ENCODE measurements around the gene MASTL.
"Not testable (repeated sequence)": the region's sequence is repeated elsewhere in the genome, so short reads cannot be mapped to it uniquely, and the experiment has no call there.

MASTL gene

GRCh38 chr10:27155066-27155754, at the start of gene MASTL:
MASTL (plus strand) TSS chr10:27155352; CDS start chr10:27155427, 75 bp downstream.
- Mint-ChIP-seq H3K36me3 (ENCODE audit: low read depth) (peaks cover 43% of the 10 kb centered on the region), H3K27me3 (ENCODE audit: low read depth) (no peaks in the 10 kb centered on the region), H3K27ac (peak within 1 kb of the TSS; percentile 99), H3K9me3 (no peaks in the 10 kb centered on the region), H3K4me1 (ENCODE audit: low read depth) (peaks cover 31% of the 10 kb centered on the region), H3K4me3 (peak within 1 kb of the TSS; percentile 95)
- peak; percentile 94 for DNase-seq (ENCODE audit: low spot score)

GRCh38 chr10:27108165-27108564, 47.0 kb upstream of the MASTL start:
- peaks cover 13% of the 10 kb centered on the region for H3K9me3 Mint-ChIP-seq
- no peak overlapping the region for H3K27ac Mint-ChIP-seq
- H3K27me3 Mint-ChIP-seq (ENCODE audit: low read depth), result no peaks in the 10 kb centered on the region
- H3K4me3 Mint-ChIP-seq, result no peak overlapping the region
- no peak for DNase-seq (ENCODE audit: low spot score)
- peaks cover 54% of the 10 kb centered on the region for H3K36me3 Mint-ChIP-seq (ENCODE audit: low read depth)
- H3K4me1 Mint-ChIP-seq (ENCODE audit: low read depth), result peaks cover 18% of the 10 kb centered on the region

- Mint-ChIP-seq H3K4me1 (ENCODE audit: low read depth) (no peaks in the 10 kb centered on the region), H3K4me3 (no peak overlapping the region), H3K27me3 (ENCODE audit: low read depth) (no peaks in the 10 kb centered on the region), H3K27ac (no peak overlapping the region), H3K9me3 (no peaks in the 10 kb centered on the region), H3K36me3 (ENCODE audit: low read depth) (peaks cover 55% of the 10 kb centered on the region)
- DNase-seq (ENCODE audit: low spot score), result no peak
These were observed 20.8 kb upstream of the MASTL start for GRCh38 chr10:27134371-27134770.

GRCh38 chr10:27138277-27138676, 16.9 kb upstream of the MASTL start:
- no peaks in the 10 kb centered on the region for H3K27me3 Mint-ChIP-seq (ENCODE audit: low read depth)
- no peak overlapping the region for H3K4me3 Mint-ChIP-seq
- H3K9me3 Mint-ChIP-seq, result no peaks in the 10 kb centered on the region
- no peaks in the 10 kb centered on the region for H3K4me1 Mint-ChIP-seq (ENCODE audit: low read depth)
- H3K36me3 Mint-ChIP-seq (ENCODE audit: low read depth), result peaks cover 47% of the 10 kb centered on the region
- H3K27ac Mint-ChIP-seq, result no peak overlapping the region
- no peak for DNase-seq (ENCODE audit: low spot score)

- no peak for DNase-seq (ENCODE audit: low spot score)
- no peak overlapping the region for H3K4me3 Mint-ChIP-seq
- H3K9me3 Mint-ChIP-seq, result no peaks in the 10 kb centered on the region
- H3K27me3 Mint-ChIP-seq (ENCODE audit: low read depth), result no peaks in the 10 kb centered on the region
- peaks cover 19% of the 10 kb centered on the region for H3K4me1 Mint-ChIP-seq (ENCODE audit: low read depth)
- no peak overlapping the region for H3K27ac Mint-ChIP-seq
- H3K36me3 Mint-ChIP-seq (ENCODE audit: low read depth), result peaks cover 54% of the 10 kb centered on the region
These were observed 11.5 kb upstream of the MASTL start for GRCh38 chr10:27143686-27144085.

GRCh38 chr10:27145937-27146336, 9.2 kb upstream of the MASTL start:
- Mint-ChIP-seq H3K4me3 (no peak overlapping the region), H3K27me3 (ENCODE audit: low read depth) (no peaks in the 10 kb centered on the region), H3K36me3 (ENCODE audit: low read depth) (peaks cover 47% of the 10 kb centered on the region), H3K4me1 (ENCODE audit: low read depth) (peaks cover 27% of the 10 kb centered on the region), H3K27ac (no peak overlapping the region), H3K9me3 (no peaks in the 10 kb centered on the region)
- DNase-seq (ENCODE audit: low spot score), result no peak

- DNase-seq (ENCODE audit: low spot score), result no peak
- Mint-ChIP-seq H3K9me3 (no peaks in the 10 kb centered on the region), H3K4me3 (no peak overlapping the region), H3K27ac (no peak overlapping the region), H3K36me3 (ENCODE audit: low read depth) (peaks cover 53% of the 10 kb centered on the region), H3K4me1 (ENCODE audit: low read depth) (peaks cover 34% of the 10 kb centered on the region), H3K27me3 (ENCODE audit: low read depth) (no peaks in the 10 kb centered on the region)
These were observed 7.5 kb upstream of the MASTL start for GRCh38 chr10:27147701-27148100.

- H3K36me3 Mint-ChIP-seq (ENCODE audit: low read depth), result peaks cover 49% of the 10 kb centered on the region
- H3K4me3 Mint-ChIP-seq, result no peak overlapping the region
- H3K4me1 Mint-ChIP-seq (ENCODE audit: low read depth), result peaks cover 38% of the 10 kb centered on the region
- DNase-seq (ENCODE audit: low spot score), result no peak
- H3K27ac Mint-ChIP-seq, result no peak overlapping the region
- no peaks in the 10 kb centered on the region for H3K9me3 Mint-ChIP-seq
- no peaks in the 10 kb centered on the region for H3K27me3 Mint-ChIP-seq (ENCODE audit: low read depth)
These were observed 4.9 kb upstream of the MASTL start for GRCh38 chr10:27150261-27150660.

GRCh38 chr10:27152687-27153086, 2.5 kb upstream of the MASTL start:
- Mint-ChIP-seq H3K27ac (peak overlapping the region; percentile 99), H3K9me3 (no peaks in the 10 kb centered on the region), H3K4me1 (ENCODE audit: low read depth) (peaks cover 33% of the 10 kb centered on the region), H3K4me3 (peak overlapping the region; percentile 95), H3K36me3 (ENCODE audit: low read depth) (peaks cover 39% of the 10 kb centered on the region), H3K27me3 (ENCODE audit: low read depth) (no peaks in the 10 kb centered on the region)
- DNase-seq (ENCODE audit: low spot score), result no peak

- DNase-seq (ENCODE audit: low spot score), result no peak
- Mint-ChIP-seq H3K36me3 (ENCODE audit: low read depth) (peaks cover 41% of the 10 kb centered on the region), H3K4me3 (peak overlapping the region; percentile 95), H3K27me3 (ENCODE audit: low read depth) (no peaks in the 10 kb centered on the region), H3K4me1 (ENCODE audit: low read depth) (peaks cover 34% of the 10 kb centered on the region), H3K9me3 (no peaks in the 10 kb centered on the region), H3K27ac (peak overlapping the region; percentile 99)
These were observed 1.8 kb upstream of the MASTL start for GRCh38 chr10:27153329-27153728.

GRCh38 chr10:27153845-27154193, 1.3 kb upstream of the MASTL start:
- no peaks in the 10 kb centered on the region for H3K27me3 Mint-ChIP-seq (ENCODE audit: low read depth)
- H3K9me3 Mint-ChIP-seq, result no peaks in the 10 kb centered on the region
- peak overlapping the region; percentile 95 for H3K4me3 Mint-ChIP-seq
- peaks cover 44% of the 10 kb centered on the region for H3K36me3 Mint-ChIP-seq (ENCODE audit: low read depth)
- no peak for DNase-seq (ENCODE audit: low spot score)
- peaks cover 36% of the 10 kb centered on the region for H3K4me1 Mint-ChIP-seq (ENCODE audit: low read depth)
- H3K27ac Mint-ChIP-seq, result peak overlapping the region; percentile 99

GRCh38 chr10:27156566-27156965, 1.4 kb downstream of the MASTL start:
- H3K9me3 Mint-ChIP-seq; DNase-seq (ENCODE audit: low spot score); H3K27me3 Mint-ChIP-seq (ENCODE audit: low read depth): not testable (repeated sequence)
- Mint-ChIP-seq H3K36me3 (ENCODE audit: low read depth) (peaks cover 45% of the 10 kb centered on the region), H3K27ac (peak overlapping the region; percentile 99), H3K4me3 (peak overlapping the region; percentile 95), H3K4me1 (ENCODE audit: low read depth) (peaks cover 29% of the 10 kb centered on the region)

GRCh38 chr10:27157150-27157549, 2.0 kb downstream of the MASTL start:
- H3K27ac Mint-ChIP-seq, result peak overlapping the region; percentile 99
- H3K36me3 Mint-ChIP-seq (ENCODE audit: low read depth), result peaks cover 48% of the 10 kb centered on the region
- no peaks in the 10 kb centered on the region for H3K27me3 Mint-ChIP-seq (ENCODE audit: low read depth)
- peak overlapping the region; percentile 95 for H3K4me3 Mint-ChIP-seq
- H3K4me1 Mint-ChIP-seq (ENCODE audit: low read depth), result peaks cover 28% of the 10 kb centered on the region
- DNase-seq (ENCODE audit: low spot score), result no peak
- H3K9me3 Mint-ChIP-seq, result no peaks in the 10 kb centered on the region

GRCh38 chr10:27158421-27158820, 3.3 kb downstream of the MASTL start:
- no peak for DNase-seq (ENCODE audit: low spot score)
- peaks cover 18% of the 10 kb centered on the region for H3K4me1 Mint-ChIP-seq (ENCODE audit: low read depth)
- no peaks in the 10 kb centered on the region for H3K27me3 Mint-ChIP-seq (ENCODE audit: low read depth)
- peaks cover 43% of the 10 kb centered on the region for H3K36me3 Mint-ChIP-seq (ENCODE audit: low read depth)
- H3K27ac Mint-ChIP-seq, result peak overlapping the region; percentile 65
- H3K4me3 Mint-ChIP-seq, result peak overlapping the region; percentile 95
- no peaks in the 10 kb centered on the region for H3K9me3 Mint-ChIP-seq

GRCh38 chr10:27169849-27170248, 14.7 kb downstream of the MASTL start:
- no peaks in the 10 kb centered on the region for H3K27me3 Mint-ChIP-seq (ENCODE audit: low read depth)
- H3K36me3 Mint-ChIP-seq (ENCODE audit: low read depth), result peaks cover 41% of the 10 kb centered on the region
- H3K4me1 Mint-ChIP-seq (ENCODE audit: low read depth), result peaks cover 5% of the 10 kb centered on the region
- no peak overlapping the region for H3K27ac Mint-ChIP-seq
- no peak overlapping the region for H3K4me3 Mint-ChIP-seq
- H3K9me3 Mint-ChIP-seq, result no peaks in the 10 kb centered on the region
- no peak for DNase-seq (ENCODE audit: low spot score)

All from T-helper 2 cell treated with Interferon-gamma antibody and Interleukin-4, amounts not matched to agents 5 μg/mL and 100 μg/mL, for 36 hours (primary cell).